ENCODE measurements around the gene GLIS2.
A peak's percentile ranks its signal among the peaks of the same experiment; 100 is the strongest.

The GLIS2 gene

GRCh38 chr16:4340443-4340842, 24.6 kb downstream of the GLIS2 start (continued):
- TF ChIP-seq PRDM2 (tag by site-specific recombination; IDR thresholded peaks at IDR 0.05; ENCODE audit: borderline replicate concordance) (no peak), ZIC2 (tag by site-specific recombination; IDR thresholded peaks at IDR 0.05) (peak; percentile 39; the same call in 1 of the 2 replicates), ZNF704 (tag by site-specific recombination; IDR thresholded peaks at IDR 0.05) (no peak)

- ChIA-PET CTCF (interaction anchor here (0.6 to 2.9 kb wide), 3 partner anchors 17 to 62 kb away, joined by 3 to 22 read pairs (median 4); no protein-coding TSS in a partner anchor), POLR2A (interaction anchor here (0.6 kb wide), 1 partner anchor 39 kb away, joined by 4 read pairs; no protein-coding TSS in a partner anchor)
- peaks cover 0 to 38% of the 10 kb centered on the region in 2 experiments; a peak in 2 of 3 replicates for H3K36me3 ChIP-seq (ENCODE audit: control insufficient read depth in 2 of 2, insufficient read depth in 1 of 2, low read length in 2 of 2)
- H3K9me3 ChIP-seq (ENCODE audit: control insufficient read depth, insufficient read depth, low read depth, low read length), result no peaks in the 10 kb centered on the region
- peaks cover 7% of the 10 kb centered on the region for H3K4me1 ChIP-seq (ENCODE audit: control insufficient read depth, insufficient read depth, low read length)
- H3K4me3 ChIP-seq (ENCODE audit: low read depth, low read length), result no peak overlapping the region
- 0 out of 2 replicates have a peak overlapping the region, but pooled peaks have one; percentile 24 for H3K27ac ChIP-seq (ENCODE audit: extremely low read depth, low read depth, low read length)
- no peak for TF ChIP-seq ZIC2 (tag by site-specific recombination; IDR thresholded peaks at IDR 0.05)
- TF ChIP-seq ZSCAN23 (tag by site-specific recombination; IDR thresholded peaks at IDR 0.05), result no peak
- TF ChIP-seq ZBTB26 (tag by site-specific recombination; optimal IDR thresholded peaks at IDR 0.05), result no peak
- no peak for TF ChIP-seq ZNF140 (tag by site-specific recombination; IDR thresholded peaks at IDR 0.05)
- no peak for TF ChIP-seq ZNF18 (tag by site-specific recombination; IDR thresholded peaks at IDR 0.05)
- TF ChIP-seq ZNF157 (tag by site-specific recombination; IDR thresholded peaks at IDR 0.05), result no peak
- TF ChIP-seq ZNF561 (tag by site-specific recombination; IDR thresholded peaks at IDR 0.05; ENCODE audit: borderline replicate concordance), result no peak
- no peak for TF ChIP-seq ZNF639 (tag by site-specific recombination; IDR thresholded peaks at IDR 0.05)
- no peak for TF ChIP-seq ZNF514 (tag by site-specific recombination; IDR thresholded peaks at IDR 0.05)
- TF ChIP-seq ZNF707 (tag by site-specific recombination; IDR thresholded peaks at IDR 0.05), result no peak
Observed at GRCh38 chr16:4341250-4341649, 25.4 kb downstream of the GLIS2 start.
